HG03097 (cell line): ENCODE measurements around the gene SLU7.

Experiments used
- ATAC-seq: cut with Tn5 transposase; IDR thresholded peaks from one replicate; pipeline ENCODE4 v1.9.1; 2021; ENCODE audit not compliant: unreplicated experiment, low FRiP score

Gene SLU7

GRCh38 chr5:160421625-160422258 is 2.9 kb upstream of the SLU7 start, which contains the start of gene PTTG1:
PTTG1 (plus strand) TSS chr5:160421855; CDS start chr5:160422313, 458 bp downstream.
- ATAC-seq: peak; percentile 62

GRCh38 chr5:160420331-160420610 is 1.4 kb upstream of the SLU7 start:
- ATAC-seq: no peak

- peak; percentile 28 for ATAC-seq
Observed at GRCh38 chr5:160419458-160420330, 813 bp upstream of the SLU7 start.

- ATAC-seq: peak; percentile 73
Observed at GRCh38 chr5:160399402-160400353, 19.2 kb downstream of the SLU7 start, which contains the start of gene FAM200C. FAM200C (minus strand) TSS chr5:160400054; CDS start chr5:160395490, 4,564 bp downstream.

- no peak for ATAC-seq
Observed at GRCh38 chr5:160398806-160399205, 20.1 kb downstream of the SLU7 start.

- ATAC-seq: no peak
Observed at GRCh38 chr5:160397492-160397891, 21.4 kb downstream of the SLU7 start.

GRCh38 chr5:160395111-160395510 is 23.8 kb downstream of the SLU7 start:
- no peak for ATAC-seq

GRCh38 chr5:160390787-160391696 is 27.8 kb downstream of the SLU7 start:
- ATAC-seq: no peak

GRCh38 chr5:160387445-160387844 is 31.4 kb downstream of the SLU7 start:
- no peak for ATAC-seq

GRCh38 chr5:160385496-160385895 is 33.4 kb downstream of the SLU7 start:
- no peak for ATAC-seq

GRCh38 chr5:160384681-160385080 is 34.2 kb downstream of the SLU7 start:
- no peak for ATAC-seq

- ATAC-seq: no peak
Observed at GRCh38 chr5:160382346-160382745, 36.5 kb downstream of the SLU7 start.

- ATAC-seq: no peak
Observed at GRCh38 chr5:160380041-160380440, 38.8 kb downstream of the SLU7 start.

GRCh38 chr5:160379511-160379910 is 39.4 kb downstream of the SLU7 start:
- no peak for ATAC-seq

GRCh38 chr5:160378330-160378729 is 40.6 kb downstream of the SLU7 start:
- ATAC-seq: no peak

GRCh38 chr5:160377651-160378050 is 41.2 kb downstream of the SLU7 start:
- no peak for ATAC-seq

- no peak for ATAC-seq
Observed at GRCh38 chr5:160376416-160376815, 42.5 kb downstream of the SLU7 start.

- no peak for ATAC-seq
Observed at GRCh38 chr5:160375701-160376100, 43.2 kb downstream of the SLU7 start.

- no peak for ATAC-seq
Observed at GRCh38 chr5:160375166-160375565, 43.7 kb downstream of the SLU7 start.

- no peak for ATAC-seq
Observed at GRCh38 chr5:160371294-160371693, 47.6 kb downstream of the SLU7 start.
